SH-SY5Y (cell line): ENCODE results near the gene MOK.

Experiments
- GATA2 ChIP-seq: IDR thresholded peaks from 2 replicates; pipeline ENCODE4 v1.6.1; 2011; ENCODE audit warnings: mild to moderate bottlenecking, low read depth, low read length
- GATA3 ChIP-seq: IDR thresholded peaks from 2 replicates; pipeline ENCODE4 v1.6.1; 2011; ENCODE audit warnings: low read depth, mild to moderate bottlenecking, low read length, moderate library complexity

DNA sequence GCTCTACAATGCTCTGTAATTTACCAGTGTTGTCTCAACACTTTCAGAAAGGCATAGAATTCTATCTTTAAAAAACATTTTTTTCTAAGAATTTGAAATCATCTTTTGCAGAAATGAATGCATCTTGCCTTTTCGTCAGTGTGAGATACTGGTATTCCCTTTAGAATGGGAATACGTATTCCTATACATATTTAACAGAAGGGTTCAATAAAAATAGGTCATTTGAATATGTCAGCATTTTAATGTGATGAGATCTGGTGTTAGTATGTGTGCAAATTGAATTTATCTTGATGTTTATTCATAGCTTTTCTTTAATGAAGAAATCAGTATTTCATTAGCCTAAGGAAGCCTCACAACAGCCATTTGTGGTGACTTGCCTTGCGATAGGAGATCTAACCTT, 121.1 kb downstream of the MOK start:
- TF ChIP-seq GATA2 (no peak), GATA3 (no peak)
